NCI-H2196 treated with DMSO at 0.1 percent for 48 hours (cell line): ENCODE data around the gene DNAJB6.
"Not testable (repeated sequence)": the region's sequence is repeated elsewhere in the genome, so short reads cannot be mapped to it uniquely, and the experiment has no call there.

Experiments
- DNase-seq: peaks from one replicate; lab custom pipeline; 2025; ENCODE audit not compliant: unreplicated experiment; lab: John Stamatoyannopoulos, UW

The DNAJB6 gene

GRCh38 chr7:157438121-157439025, 101.6 kb downstream of the DNAJB6 start:
- no peak for DNase-seq

- DNase-seq, result no peak
Measured at GRCh38 chr7:157439149-157439548, 102.3 kb downstream of the DNAJB6 start.

- no peak for DNase-seq
Measured at GRCh38 chr7:157439761-157440160, 103.0 kb downstream of the DNAJB6 start.

- no peak for DNase-seq
Measured at GRCh38 chr7:157440346-157441022, 103.7 kb downstream of the DNAJB6 start.

- no peak for DNase-seq
Measured at GRCh38 chr7:157441023-157441399, 104.2 kb downstream of the DNAJB6 start.

GRCh38 chr7:157442456-157442855, 105.7 kb downstream of the DNAJB6 start:
- no peak for DNase-seq

GRCh38 chr7:157442993-157443831, 106.4 kb downstream of the DNAJB6 start:
- DNase-seq, result no peak

- no peak for DNase-seq
Measured at GRCh38 chr7:157444011-157444842, 107.4 kb downstream of the DNAJB6 start.

GRCh38 chr7:157444843-157445135, 108.0 kb downstream of the DNAJB6 start:
- no peak for DNase-seq

GRCh38 chr7:157445246-157445955, 108.6 kb downstream of the DNAJB6 start:
- DNase-seq, result no peak

- DNase-seq, result no peak
Measured at GRCh38 chr7:157445956-157446295, 109.1 kb downstream of the DNAJB6 start.

- no peak for DNase-seq
Measured at GRCh38 chr7:157446322-157446721, 109.5 kb downstream of the DNAJB6 start.

- not testable (repeated sequence) for DNase-seq
Measured at GRCh38 chr7:157454003-157454402, 117.2 kb downstream of the DNAJB6 start.

GRCh38 chr7:157457355-157458253, 120.8 kb downstream of the DNAJB6 start:
- no peak for DNase-seq

- DNase-seq, result no peak
Measured at GRCh38 chr7:157458254-157458633, 121.4 kb downstream of the DNAJB6 start.

- DNase-seq, result no peak
Measured at GRCh38 chr7:157459966-157460365, 123.2 kb downstream of the DNAJB6 start.

GRCh38 chr7:157460721-157461120, 123.9 kb downstream of the DNAJB6 start:
- DNase-seq, result no peak

- no peak for DNase-seq
Measured at GRCh38 chr7:157461573-157462418, 125.0 kb downstream of the DNAJB6 start.
